Measurements from ENCODE around the gene PTH2R. TPM values are rescaled to one million over a fixed set of nuclear protein-coding genes. Genes with fewer than 3 reads are reported as not detected.
"Not testable (repeated sequence)": the region's sequence is repeated elsewhere in the genome, so short reads cannot be mapped to it uniquely, and the experiment has no call there.

PTH2R gene
- total RNA-seq, 1 experiment from 2014 or later: 0.48 TPM

DNA sequence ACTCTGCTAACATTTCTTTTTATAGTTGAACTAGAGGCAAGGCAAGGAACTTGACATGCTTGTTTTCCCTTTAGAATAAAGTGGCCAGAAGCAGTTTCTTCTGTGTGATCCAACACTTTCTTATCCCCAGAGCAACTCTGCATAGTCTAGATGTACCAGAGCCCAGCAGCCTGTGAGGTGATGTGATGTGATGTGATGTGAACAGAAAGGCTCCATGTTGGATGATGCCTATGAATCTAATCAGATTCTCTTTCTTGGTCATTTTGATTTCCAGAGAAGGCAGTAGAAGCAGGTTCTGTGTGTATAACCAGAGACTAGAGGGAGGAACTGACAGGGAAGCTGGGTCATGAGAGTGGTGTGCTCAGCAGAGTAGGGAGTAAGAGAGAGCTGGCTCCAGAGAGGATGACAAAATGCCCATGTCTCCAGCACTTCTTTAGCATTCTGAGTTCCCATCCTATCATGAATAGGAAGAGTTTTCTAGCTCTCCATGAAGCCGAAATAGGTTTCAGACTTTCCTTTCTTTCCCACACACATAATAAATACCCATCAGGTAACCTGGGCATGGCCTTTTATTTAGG, 31.0 kb upstream of the PTH2R start:
- peaks cover 11% of the 10 kb centered on the region for H3K36me3 Mint-ChIP-seq

DNA sequence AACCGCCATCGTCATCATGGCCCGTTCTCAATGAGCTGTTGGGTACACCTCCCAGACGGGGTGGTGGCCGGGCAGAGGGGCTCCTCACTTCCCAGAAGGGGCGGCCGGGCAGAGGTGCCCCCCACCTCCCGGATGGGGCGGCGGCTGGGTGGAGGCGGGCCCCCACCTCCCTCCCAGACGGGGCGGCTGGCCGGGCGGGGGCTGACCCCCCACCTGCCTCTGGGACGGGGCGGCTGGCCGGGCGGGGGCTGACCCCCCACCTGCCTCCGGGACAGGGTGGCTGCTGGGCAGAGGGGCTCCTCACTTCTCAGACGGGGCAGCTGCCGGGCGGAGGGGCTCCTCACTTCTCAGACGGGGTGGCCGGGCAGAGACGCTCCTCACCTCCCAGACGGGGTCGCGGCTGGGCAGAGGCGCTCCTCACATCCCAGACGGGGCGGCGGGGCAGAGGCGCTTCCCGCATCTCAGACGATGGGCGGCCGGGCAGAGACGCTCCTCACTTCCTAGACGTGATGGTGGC, 29.2 kb upstream of the PTH2R start:
- POLR2A ChIA-PET: not testable (repeated sequence)

More for the DNA sequence above, 31.0 kb upstream of the PTH2R start:
- H3K9me3 Mint-ChIP-seq: peaks cover 14% of the 10 kb centered on the region
- H3K27ac Mint-ChIP-seq: peak overlapping the region; percentile 4; the same call in 1 of the 2 replicates
- peak; percentile 75 for ATAC-seq
- H3K4me3 Mint-ChIP-seq: no peak overlapping the region
- POLR2A ChIA-PET: no interaction called here
- H3K27me3 Mint-ChIP-seq (ENCODE audit: low read depth): peaks cover 3% of the 10 kb centered on the region; the same call in 1 of the 2 replicates
- peaks cover 26% of the 10 kb centered on the region for H3K4me1 Mint-ChIP-seq
- DNase-seq (ENCODE audit: low spot score): no peak
- CTCF ChIA-PET: interaction anchor here (0.6 kb wide), 1 partner anchor 275 kb away, joined by 3 read pairs; no protein-coding TSS in a partner anchor
- TF ChIP-seq, protein P1, sequence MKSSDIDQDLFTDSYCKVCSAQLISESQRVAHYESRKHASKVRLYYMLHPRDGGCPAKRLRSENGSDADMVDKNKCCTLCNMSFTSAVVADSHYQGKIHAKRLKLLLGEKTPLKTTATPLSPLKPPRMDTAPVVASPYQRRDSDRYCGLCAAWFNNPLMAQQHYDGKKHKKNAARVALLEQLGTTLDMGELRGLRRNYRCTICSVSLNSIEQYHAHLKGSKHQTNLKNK (CRISPR knock-in tag; IDR thresholded peaks at IDR 0.05): no peak
- TF ChIP-seq, protein P2, sequence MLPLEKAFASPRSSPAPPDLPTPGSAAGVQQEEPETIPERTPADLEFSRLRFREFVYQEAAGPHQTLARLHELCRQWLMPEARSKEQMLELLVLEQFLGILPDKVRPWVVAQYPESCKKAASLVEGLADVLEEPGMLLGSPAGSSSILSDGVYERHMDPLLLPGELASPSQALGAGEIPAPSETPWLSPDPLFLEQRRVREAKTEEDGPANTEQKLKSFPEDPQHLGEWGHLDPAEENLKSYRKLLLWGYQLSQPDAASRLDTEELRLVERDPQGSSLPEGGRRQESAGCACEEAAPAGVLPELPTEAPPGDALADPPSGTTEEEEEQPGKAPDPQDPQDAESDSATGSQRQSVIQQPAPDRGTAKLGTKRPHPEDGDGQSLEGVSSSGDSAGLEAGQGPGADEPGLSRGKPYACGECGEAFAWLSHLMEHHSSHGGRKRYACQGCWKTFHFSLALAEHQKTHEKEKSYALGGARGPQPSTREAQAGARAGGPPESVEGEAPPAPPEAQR (CRISPR knock-in tag; IDR thresholded peaks at IDR 0.05): no peak
- TF ChIP-seq CBFB (CRISPR knock-in tag; IDR thresholded peaks at IDR 0.05; ENCODE audit: low read depth): no peak
- TF ChIP-seq, protein P3, sequence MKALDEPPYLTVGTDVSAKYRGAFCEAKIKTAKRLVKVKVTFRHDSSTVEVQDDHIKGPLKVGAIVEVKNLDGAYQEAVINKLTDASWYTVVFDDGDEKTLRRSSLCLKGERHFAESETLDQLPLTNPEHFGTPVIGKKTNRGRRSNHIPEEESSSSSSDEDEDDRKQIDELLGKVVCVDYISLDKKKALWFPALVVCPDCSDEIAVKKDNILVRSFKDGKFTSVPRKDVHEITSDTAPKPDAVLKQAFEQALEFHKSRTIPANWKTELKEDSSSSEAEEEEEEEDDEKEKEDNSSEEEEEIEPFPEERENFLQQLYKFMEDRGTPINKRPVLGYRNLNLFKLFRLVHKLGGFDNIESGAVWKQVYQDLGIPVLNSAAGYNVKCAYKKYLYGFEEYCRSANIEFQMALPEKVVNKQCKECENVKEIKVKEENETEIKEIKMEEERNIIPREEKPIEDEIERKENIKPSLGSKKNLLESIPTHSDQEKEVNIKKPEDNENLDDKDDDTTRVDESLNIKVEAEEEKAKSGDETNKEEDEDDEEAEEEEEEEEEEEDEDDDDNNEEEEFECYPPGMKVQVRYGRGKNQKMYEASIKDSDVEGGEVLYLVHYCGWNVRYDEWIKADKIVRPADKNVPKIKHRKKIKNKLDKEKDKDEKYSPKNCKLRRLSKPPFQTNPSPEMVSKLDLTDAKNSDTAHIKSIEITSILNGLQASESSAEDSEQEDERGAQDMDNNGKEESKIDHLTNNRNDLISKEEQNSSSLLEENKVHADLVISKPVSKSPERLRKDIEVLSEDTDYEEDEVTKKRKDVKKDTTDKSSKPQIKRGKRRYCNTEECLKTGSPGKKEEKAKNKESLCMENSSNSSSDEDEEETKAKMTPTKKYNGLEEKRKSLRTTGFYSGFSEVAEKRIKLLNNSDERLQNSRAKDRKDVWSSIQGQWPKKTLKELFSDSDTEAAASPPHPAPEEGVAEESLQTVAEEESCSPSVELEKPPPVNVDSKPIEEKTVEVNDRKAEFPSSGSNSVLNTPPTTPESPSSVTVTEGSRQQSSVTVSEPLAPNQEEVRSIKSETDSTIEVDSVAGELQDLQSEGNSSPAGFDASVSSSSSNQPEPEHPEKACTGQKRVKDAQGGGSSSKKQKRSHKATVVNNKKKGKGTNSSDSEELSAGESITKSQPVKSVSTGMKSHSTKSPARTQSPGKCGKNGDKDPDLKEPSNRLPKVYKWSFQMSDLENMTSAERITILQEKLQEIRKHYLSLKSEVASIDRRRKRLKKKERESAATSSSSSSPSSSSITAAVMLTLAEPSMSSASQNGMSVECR (CRISPR knock-in tag; IDR thresholded peaks at IDR 0.05; ENCODE audit: borderline replicate concordance): no peak
- TF ChIP-seq RORB (CRISPR knock-in tag; IDR thresholded peaks at IDR 0.05): no peak
- no peak for TF ChIP-seq KAT7 (CRISPR knock-in tag; IDR thresholded peaks at IDR 0.05; ENCODE audit: borderline replicate concordance)

DNA sequence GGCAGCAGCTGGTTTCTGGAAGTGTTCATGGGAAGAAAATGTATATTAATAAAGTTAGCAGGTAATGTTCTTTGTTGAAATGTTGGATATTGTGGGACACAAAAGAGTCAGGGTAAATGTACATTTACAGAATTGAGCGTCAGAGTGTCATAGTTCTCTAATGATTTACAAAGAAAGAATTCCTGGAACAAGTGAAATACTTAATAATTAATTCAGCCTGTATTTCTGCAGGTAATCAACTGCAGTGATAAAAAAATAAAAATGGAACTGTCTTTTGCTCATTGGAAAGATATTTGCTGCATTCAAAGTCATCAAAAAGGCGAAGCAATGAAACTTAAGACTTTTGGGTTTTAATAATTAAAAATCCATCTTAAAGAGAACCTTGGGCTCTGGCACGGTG, 27.4 kb upstream of the PTH2R start:
- ChIA-PET POLR2A (no interaction called here), CTCF (no interaction called here)
- no peak for ATAC-seq
- peaks cover 25% of the 10 kb centered on the region for H3K4me1 Mint-ChIP-seq
- H3K36me3 Mint-ChIP-seq: peaks cover 11% of the 10 kb centered on the region
- H3K9me3 Mint-ChIP-seq: peaks cover 14% of the 10 kb centered on the region
- DNase-seq (ENCODE audit: low spot score): no peak
- H3K4me3 Mint-ChIP-seq: no peak overlapping the region
- H3K27me3 Mint-ChIP-seq (ENCODE audit: low read depth): peaks cover 12% of the 10 kb centered on the region; the same call in 1 of the 2 replicates
- no peak overlapping the region for H3K27ac Mint-ChIP-seq
- TF ChIP-seq, protein P4, sequence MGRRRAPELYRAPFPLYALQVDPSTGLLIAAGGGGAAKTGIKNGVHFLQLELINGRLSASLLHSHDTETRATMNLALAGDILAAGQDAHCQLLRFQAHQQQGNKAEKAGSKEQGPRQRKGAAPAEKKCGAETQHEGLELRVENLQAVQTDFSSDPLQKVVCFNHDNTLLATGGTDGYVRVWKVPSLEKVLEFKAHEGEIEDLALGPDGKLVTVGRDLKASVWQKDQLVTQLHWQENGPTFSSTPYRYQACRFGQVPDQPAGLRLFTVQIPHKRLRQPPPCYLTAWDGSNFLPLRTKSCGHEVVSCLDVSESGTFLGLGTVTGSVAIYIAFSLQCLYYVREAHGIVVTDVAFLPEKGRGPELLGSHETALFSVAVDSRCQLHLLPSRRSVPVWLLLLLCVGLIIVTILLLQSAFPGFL (CRISPR knock-in tag; IDR thresholded peaks at IDR 0.05; ENCODE audit: borderline replicate concordance): no peak
- TF ChIP-seq, protein P5, sequence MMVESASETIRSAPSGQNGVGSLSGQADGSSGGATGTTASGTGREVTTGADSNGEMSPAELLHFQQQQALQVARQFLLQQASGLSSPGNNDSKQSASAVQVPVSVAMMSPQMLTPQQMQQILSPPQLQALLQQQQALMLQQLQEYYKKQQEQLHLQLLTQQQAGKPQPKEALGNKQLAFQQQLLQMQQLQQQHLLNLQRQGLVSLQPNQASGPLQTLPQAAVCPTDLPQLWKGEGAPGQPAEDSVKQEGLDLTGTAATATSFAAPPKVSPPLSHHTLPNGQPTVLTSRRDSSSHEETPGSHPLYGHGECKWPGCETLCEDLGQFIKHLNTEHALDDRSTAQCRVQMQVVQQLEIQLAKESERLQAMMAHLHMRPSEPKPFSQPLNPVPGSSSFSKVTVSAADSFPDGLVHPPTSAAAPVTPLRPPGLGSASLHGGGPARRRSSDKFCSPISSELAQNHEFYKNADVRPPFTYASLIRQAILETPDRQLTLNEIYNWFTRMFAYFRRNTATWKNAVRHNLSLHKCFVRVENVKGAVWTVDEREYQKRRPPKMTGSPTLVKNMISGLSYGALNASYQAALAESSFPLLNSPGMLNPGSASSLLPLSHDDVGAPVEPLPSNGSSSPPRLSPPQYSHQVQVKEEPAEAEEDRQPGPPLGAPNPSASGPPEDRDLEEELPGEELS (CRISPR knock-in tag; IDR thresholded peaks at IDR 0.05): no peak
- TF ChIP-seq, protein P6, sequence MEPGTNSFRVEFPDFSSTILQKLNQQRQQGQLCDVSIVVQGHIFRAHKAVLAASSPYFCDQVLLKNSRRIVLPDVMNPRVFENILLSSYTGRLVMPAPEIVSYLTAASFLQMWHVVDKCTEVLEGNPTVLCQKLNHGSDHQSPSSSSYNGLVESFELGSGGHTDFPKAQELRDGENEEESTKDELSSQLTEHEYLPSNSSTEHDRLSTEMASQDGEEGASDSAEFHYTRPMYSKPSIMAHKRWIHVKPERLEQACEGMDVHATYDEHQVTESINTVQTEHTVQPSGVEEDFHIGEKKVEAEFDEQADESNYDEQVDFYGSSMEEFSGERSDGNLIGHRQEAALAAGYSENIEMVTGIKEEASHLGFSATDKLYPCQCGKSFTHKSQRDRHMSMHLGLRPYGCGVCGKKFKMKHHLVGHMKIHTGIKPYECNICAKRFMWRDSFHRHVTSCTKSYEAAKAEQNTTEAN (CRISPR knock-in tag; IDR thresholded peaks at IDR 0.05): no peak
- TF ChIP-seq ELF4 (CRISPR knock-in tag; IDR thresholded peaks at IDR 0.05; ENCODE audit: low read depth): no peak
- TF ChIP-seq, protein P7, sequence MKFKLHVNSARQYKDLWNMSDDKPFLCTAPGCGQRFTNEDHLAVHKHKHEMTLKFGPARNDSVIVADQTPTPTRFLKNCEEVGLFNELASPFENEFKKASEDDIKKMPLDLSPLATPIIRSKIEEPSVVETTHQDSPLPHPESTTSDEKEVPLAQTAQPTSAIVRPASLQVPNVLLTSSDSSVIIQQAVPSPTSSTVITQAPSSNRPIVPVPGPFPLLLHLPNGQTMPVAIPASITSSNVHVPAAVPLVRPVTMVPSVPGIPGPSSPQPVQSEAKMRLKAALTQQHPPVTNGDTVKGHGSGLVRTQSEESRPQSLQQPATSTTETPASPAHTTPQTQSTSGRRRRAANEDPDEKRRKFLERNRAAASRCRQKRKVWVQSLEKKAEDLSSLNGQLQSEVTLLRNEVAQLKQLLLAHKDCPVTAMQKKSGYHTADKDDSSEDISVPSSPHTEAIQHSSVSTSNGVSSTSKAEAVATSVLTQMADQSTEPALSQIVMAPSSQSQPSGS (CRISPR knock-in tag; IDR thresholded peaks at IDR 0.05; ENCODE audit: borderline replicate concordance, low read depth): no peak
- TF ChIP-seq SMAD3 (CRISPR knock-in tag; IDR thresholded peaks at IDR 0.05; ENCODE audit: borderline replicate concordance): no peak
- TF ChIP-seq, protein P8, sequence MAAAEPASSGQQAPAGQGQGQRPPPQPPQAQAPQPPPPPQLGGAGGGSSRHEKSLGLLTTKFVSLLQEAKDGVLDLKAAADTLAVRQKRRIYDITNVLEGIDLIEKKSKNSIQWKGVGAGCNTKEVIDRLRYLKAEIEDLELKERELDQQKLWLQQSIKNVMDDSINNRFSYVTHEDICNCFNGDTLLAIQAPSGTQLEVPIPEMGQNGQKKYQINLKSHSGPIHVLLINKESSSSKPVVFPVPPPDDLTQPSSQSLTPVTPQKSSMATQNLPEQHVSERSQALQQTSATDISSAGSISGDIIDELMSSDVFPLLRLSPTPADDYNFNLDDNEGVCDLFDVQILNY (CRISPR knock-in tag; IDR thresholded peaks at IDR 0.05): no peak
- TF ChIP-seq, protein P9, sequence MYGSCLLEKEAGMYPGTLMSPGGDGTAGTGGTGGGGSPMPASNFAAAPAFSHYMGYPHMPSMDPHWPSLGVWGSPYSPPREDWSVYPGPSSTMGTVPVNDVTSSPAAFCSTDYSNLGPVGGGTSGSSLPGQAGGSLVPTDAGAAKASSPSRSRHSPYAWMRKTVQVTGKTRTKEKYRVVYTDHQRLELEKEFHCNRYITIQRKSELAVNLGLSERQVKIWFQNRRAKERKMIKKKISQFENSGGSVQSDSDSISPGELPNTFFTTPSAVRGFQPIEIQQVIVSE (CRISPR knock-in tag; IDR thresholded peaks at IDR 0.05; ENCODE audit: borderline replicate concordance): no peak
- no peak for TF ChIP-seq IRF2 (CRISPR knock-in tag; IDR thresholded peaks at IDR 0.05; ENCODE audit: borderline replicate concordance, low read depth)

More for the DNA sequence above, 29.2 kb upstream of the PTH2R start:
- Mint-ChIP-seq H3K36me3 (peaks cover 11% of the 10 kb centered on the region), H3K9me3 (peaks cover 14% of the 10 kb centered on the region), H3K4me1 (peaks cover 26% of the 10 kb centered on the region)
- DNase-seq (ENCODE audit: low spot score); H3K4me3 Mint-ChIP-seq; H3K27me3 Mint-ChIP-seq (ENCODE audit: low read depth); H3K27ac Mint-ChIP-seq; CTCF ChIA-PET; ATAC-seq: not testable (repeated sequence)
